Measurements from ENCODE around the gene ARHGAP18. TPM values are rescaled to one million over a fixed set of nuclear protein-coding genes. Genes with fewer than 3 reads are reported as not detected.

ARHGAP18 gene
- total and polyA plus RNA-seq, 8 donors, result 8.2 to 41.0 (median 27.2) TPM

GRCh38 chr6:129624488-129624887 is 85.5 kb downstream of the ARHGAP18 start:
- no peak overlapping the region for H3K4me3 ChIP-seq
- H3K27ac ChIP-seq, result no peak overlapping the region
- FAIRE-seq (no peak), ATAC-seq (no peak), DNase-seq (no peak)
- no peak for TF ChIP-seq CTCF (IDR thresholded peaks at IDR 0.05)
- intact Hi-C loops (cut with DNase I), result no loop called here
- H3K4me1 ChIP-seq, result no peaks in the 10 kb centered on the region
- no peaks in the 10 kb centered on the region for H3K27me3 ChIP-seq
- H3K36me3 ChIP-seq, result peaks cover 0 to 15% (median 0%) of the 10 kb centered on the region in 3 donors
- 90 to 97% methylated on average over 5 of the region's 5 CpGs for WGBS, 2 donors
- H3K9me3 ChIP-seq, result no peaks in the 10 kb centered on the region

DNA sequence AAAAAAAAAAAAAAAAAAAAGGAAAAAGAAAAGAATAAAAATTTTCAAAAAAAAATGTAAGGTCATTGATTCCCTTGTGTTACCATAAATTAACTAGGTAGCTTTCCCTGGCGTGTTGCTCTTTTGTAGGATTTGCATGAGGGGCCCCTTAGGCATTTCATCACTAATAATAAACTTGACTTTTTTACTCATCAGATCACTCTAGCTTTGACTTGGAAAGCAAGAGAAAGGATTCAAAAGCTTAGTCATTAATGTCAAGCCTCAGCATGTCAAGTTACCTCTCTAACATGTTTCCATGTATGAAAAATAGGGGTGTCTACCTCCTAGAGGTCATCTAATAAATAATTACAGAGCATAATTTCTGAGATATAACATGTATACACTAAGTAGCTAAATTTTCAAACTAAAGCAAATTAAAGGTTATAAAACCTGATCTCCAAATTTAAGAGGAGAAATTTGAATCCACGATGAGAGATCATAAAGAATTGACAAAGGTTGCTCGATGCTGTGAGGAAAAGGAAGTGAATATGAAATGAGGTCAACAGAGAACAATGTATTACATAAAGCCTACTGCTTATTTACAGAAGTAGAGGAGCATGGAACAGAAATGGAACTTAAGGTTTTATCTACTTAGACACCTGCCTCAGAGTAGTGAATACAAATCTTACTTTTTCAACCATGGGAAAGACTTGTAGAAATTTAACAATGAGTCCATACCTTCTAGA is 86.8 kb downstream of the ARHGAP18 start:
- Histone ChIP-seq H3K27ac (no peak overlapping the region), H3K9me3 (no peaks in the 10 kb centered on the region), H3K36me3 (peaks cover 0 to 8% (median 0%) of the 10 kb centered on the region in 3 donors), H3K4me3 (no peak overlapping the region), H3K4me1 (no peaks in the 10 kb centered on the region), H3K27me3 (no peaks in the 10 kb centered on the region)
- no peak for TF ChIP-seq CTCF (IDR thresholded peaks at IDR 0.05)
- FAIRE-seq (no peak), ATAC-seq (peak in 2 of 4 donors; percentile 41 to 59), DNase-seq (no peak)
- 82 to 88% methylated on average over 3 of the region's 3 CpGs for WGBS, 2 donors
- intact Hi-C loops (cut with DNase I), result no loop called here

DNA sequence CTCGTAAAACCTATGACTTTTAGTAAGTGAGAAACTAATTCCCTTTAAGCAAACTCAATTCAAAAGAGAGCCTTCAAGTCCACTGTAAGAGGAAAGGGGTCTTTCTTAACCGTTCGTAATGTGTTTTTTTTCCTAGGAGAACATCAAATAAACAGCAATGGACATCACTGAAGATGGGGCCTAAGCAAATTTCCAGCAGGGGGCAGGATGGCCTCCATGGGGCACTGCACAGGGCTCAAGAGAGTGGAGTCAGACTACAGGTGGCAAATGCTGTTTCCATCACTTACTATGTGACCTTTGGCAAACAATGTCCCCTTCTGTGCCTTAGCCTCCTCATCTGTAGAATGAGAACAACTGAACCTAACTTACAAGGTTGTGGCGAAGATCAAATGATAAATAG is 88.7 kb downstream of the ARHGAP18 start:
- ATAC-seq (peak in 3 of 4 donors; percentile 53 to 70 (median 63)), DNase-seq (peak in 1 of 6 donors; percentile 19), FAIRE-seq (no peak)
- H3K36me3 ChIP-seq, result peaks cover 0 to 16% (median 0%) of the 10 kb centered on the region in 3 donors
- H3K9me3 ChIP-seq, result no peaks in the 10 kb centered on the region
- no peak overlapping the region for H3K4me3 ChIP-seq
- no peaks in the 10 kb centered on the region for H3K27me3 ChIP-seq
- H3K27ac ChIP-seq, result no peak overlapping the region
- no peaks in the 10 kb centered on the region for H3K4me1 ChIP-seq
- WGBS, 2 donors, result 88 to 89% methylated on average over 4 of the region's 4 CpGs
- intact Hi-C loops (cut with DNase I), result no loop called here
- peak in 1 of 4 donors; percentile 9 for TF ChIP-seq CTCF (IDR thresholded peaks at IDR 0.05)

GRCh38 chr6:129620234-129620610 is 89.8 kb downstream of the ARHGAP18 start:
- H3K4me1 ChIP-seq, result no peaks in the 10 kb centered on the region
- no peak for TF ChIP-seq CTCF (IDR thresholded peaks at IDR 0.05)
- peaks cover 0 to 16% (median 2%) of the 10 kb centered on the region in 3 donors for H3K36me3 ChIP-seq
- H3K9me3 ChIP-seq, result no peaks in the 10 kb centered on the region
- no peak overlapping the region for H3K4me3 ChIP-seq
- FAIRE-seq (no peak), DNase-seq (no peak), ATAC-seq (no peak)
- H3K27ac ChIP-seq, result no peak overlapping the region
- intact Hi-C loops (cut with DNase I), result no loop called here
- no peaks in the 10 kb centered on the region for H3K27me3 ChIP-seq

GRCh38 chr6:129619579-129620233 is 90.3 kb downstream of the ARHGAP18 start:
- Histone ChIP-seq H3K4me1 (no peaks in the 10 kb centered on the region), H3K9me3 (no peaks in the 10 kb centered on the region), H3K36me3 (peaks cover 0 to 16% (median 2%) of the 10 kb centered on the region in 3 donors), H3K4me3 (no peak overlapping the region), H3K27me3 (no peaks in the 10 kb centered on the region), H3K27ac (no peak overlapping the region)
- ATAC-seq, result no peak
- no peak for FAIRE-seq
- intact Hi-C loops (cut with DNase I), result no loop called here
- no peak for TF ChIP-seq CTCF (IDR thresholded peaks at IDR 0.05)
- DNase-seq, result no peak
- 94 to 100% methylated on average over 2 of the region's 2 CpGs for WGBS, 2 donors
